ENCODE data around the gene INS. TPM values are rescaled to one million over a fixed set of nuclear protein-coding genes. Genes with fewer than 3 reads are reported as not detected.

The INS gene
- total and polyA plus RNA-seq, 11 donors = 0.67 to 1.8 TPM; not detected in 9

- no peak overlapping the region for H3K4me3 ChIP-seq
- H3K9me3 ChIP-seq = no peaks in the 10 kb centered on the region
- TF ChIP-seq CTCF (IDR thresholded peaks at IDR 0.05) = no peak
- TF ChIP-seq POLR2A (IDR thresholded peaks at IDR 0.05) = no peak
- H3K36me3 ChIP-seq = no peaks in the 10 kb centered on the region
- DNase-seq = no peak
- no peak for ATAC-seq
- H3K4me1 ChIP-seq = peaks cover 0 to 19% (median 2%) of the 10 kb centered on the region in 12 donors
- intact Hi-C loops (cut with DNase I) = loop anchor here in 1 of 10 donors (10.0 kb wide), 1 partner anchor 336 kb away; no protein-coding TSS in a partner anchor
- H3K27ac ChIP-seq = no peak overlapping the region
- H3K27me3 ChIP-seq = peaks cover 0 to 39% (median 7%) of the 10 kb centered on the region in 9 donors
- WGBS, 4 donors = 90 to 91% (median 90%) methylated on average over 19 of the region's 19 CpGs
Observed at GRCh38 chr11:2188745-2189144, 27.7 kb upstream of the INS start.

GRCh38 chr11:2187280-2187707 is 26.3 kb upstream of the INS start:
- DNase-seq (no peak), ATAC-seq (no peak)
- 92 to 97% (median 93%) methylated on average over 7 of the region's 7 CpGs for WGBS, 4 donors
- Histone ChIP-seq H3K36me3 (no peaks in the 10 kb centered on the region), H3K27me3 (peaks cover 0 to 38% (median 6%) of the 10 kb centered on the region in 9 donors), H3K9me3 (no peaks in the 10 kb centered on the region), H3K4me1 (peaks cover 0 to 19% (median 0%) of the 10 kb centered on the region in 12 donors), H3K4me3 (no peak overlapping the region), H3K27ac (no peak overlapping the region)
- intact Hi-C loops (cut with DNase I) = loop anchor here in 2 of 10 donors (2.0 to 10.0 kb wide), 2 partner anchors 234 to 338 kb away; no protein-coding TSS in a partner anchor
- TF ChIP-seq CTCF (IDR thresholded peaks at IDR 0.05) = no peak
- TF ChIP-seq POLR2A (IDR thresholded peaks at IDR 0.05) = no peak

- Histone ChIP-seq H3K27me3 (peaks cover 0 to 32% (median 6%) of the 10 kb centered on the region in 9 donors), H3K27ac (no peak overlapping the region), H3K4me3 (no peak overlapping the region), H3K4me1 (peaks cover 0 to 18% (median 0%) of the 10 kb centered on the region in 12 donors), H3K36me3 (no peaks in the 10 kb centered on the region), H3K9me3 (no peaks in the 10 kb centered on the region)
- no peak for DNase-seq
- intact Hi-C loops (cut with DNase I) = loop anchor here in 2 of 10 donors (2.0 to 10.0 kb wide), 2 partner anchors 234 to 338 kb away; no protein-coding TSS in a partner anchor
- WGBS, 4 donors = 18 to 25% (median 21%) methylated on average over 17 to 21 of the region's 21 CpGs
- ATAC-seq = peak in 3 of 4 donors; percentile 52 to 72 (median 59)
- TF ChIP-seq POLR2A (IDR thresholded peaks at IDR 0.05) = no peak
- TF ChIP-seq CTCF (IDR thresholded peaks at IDR 0.05) = peak; percentile 41 to 62 (median 53)
Observed at GRCh38 chr11:2186669-2187279, 25.8 kb upstream of the INS start.

- Histone ChIP-seq H3K4me3 (no peak overlapping the region), H3K9me3 (no peaks in the 10 kb centered on the region), H3K4me1 (peaks cover 0 to 6% (median 0%) of the 10 kb centered on the region in 12 donors), H3K36me3 (no peaks in the 10 kb centered on the region), H3K27ac (no peak overlapping the region), H3K27me3 (peaks cover 0 to 27% (median 7%) of the 10 kb centered on the region in 9 donors)
- no peak for TF ChIP-seq CTCF (IDR thresholded peaks at IDR 0.05)
- TF ChIP-seq POLR2A (IDR thresholded peaks at IDR 0.05) = no peak
- 57 to 77% (median 68%) methylated on average over 3 to 23 of the region's 23 CpGs for WGBS, 4 donors
- intact Hi-C loops (cut with DNase I) = loop anchor here in 2 of 10 donors (2.0 to 10.0 kb wide), 2 partner anchors 235 to 339 kb away; no protein-coding TSS in a partner anchor
- ATAC-seq = no peak
- DNase-seq = no peak
Observed at GRCh38 chr11:2185324-2186085, 24.5 kb upstream of the INS start.
